Neural cell (in vitro differentiated cells): Measurements from ENCODE around the gene IL17D.

Source experiments
- EP300 ChIP-seq: fragments of 450-650 bp; conservative IDR thresholded peaks from 2 replicates; pipeline ENCODE4 v1.6.1; 2014; ENCODE audit warnings: antibody characterized with exemption, mild to moderate bottlenecking, moderate library complexity; ENCODE audit not compliant: poor library complexity, severe bottlenecking
- EZH2 ChIP-seq: fragments of 200-600, 300-800 bp; shearing (Covaris generic), sonication (generic); IDR thresholded peaks from 2 replicates; pipeline ENCODE4 v1.6.1; 2014; ENCODE audit warnings: antibody characterized with exemption, low read length, borderline replicate concordance, mild to moderate bottlenecking; ENCODE audit not compliant: insufficient read depth, poor library complexity, severe bottlenecking
- POLR2AphosphoS5 ChIP-seq: IDR thresholded peaks from 2 replicates; pipeline ENCODE4 v1.6.1; 2012
- RAD21 ChIP-seq: fragments of 450-650 bp; conservative IDR thresholded peaks from 2 replicates; pipeline ENCODE4 v1.6.1; 2014; ENCODE audit warnings: antibody characterized with exemption, mild to moderate bottlenecking, moderate library complexity
- TF ChIP-seq, protein P1 (sequence below): fragments of 450-650 bp; IDR thresholded peaks from 2 replicates; pipeline ENCODE4 v1.5.1; 2014; ENCODE audit warnings: antibody characterized with exemption, mild to moderate bottlenecking, moderate library complexity; ENCODE audit not compliant: poor library complexity, severe bottlenecking
- TF ChIP-seq, protein P2 (sequence below): IDR thresholded peaks from 2 replicates; pipeline ENCODE4 v1.6.1; 2012; ENCODE audit warnings: borderline replicate concordance

DNA sequence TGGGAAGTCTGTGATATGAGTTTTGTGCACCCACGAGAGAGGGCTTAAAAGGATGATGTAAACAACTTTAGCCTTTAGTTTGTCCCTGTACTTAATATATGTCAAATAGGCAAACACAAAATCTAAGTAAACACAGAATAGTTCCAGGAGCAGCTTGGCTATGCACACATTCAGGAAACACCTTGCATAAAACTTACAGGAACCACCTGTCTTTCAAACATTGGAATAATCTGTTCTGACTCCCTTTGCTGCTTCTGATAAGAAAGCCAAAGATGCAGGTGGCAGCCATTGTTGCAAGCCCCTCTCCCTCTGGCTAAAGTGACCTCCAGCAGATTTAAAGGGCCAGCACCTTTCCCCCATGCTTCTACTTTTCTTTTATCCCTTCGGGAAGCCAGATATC lies 65.6 kb downstream of the IL17D start:
- TF ChIP-seq, protein P1, sequence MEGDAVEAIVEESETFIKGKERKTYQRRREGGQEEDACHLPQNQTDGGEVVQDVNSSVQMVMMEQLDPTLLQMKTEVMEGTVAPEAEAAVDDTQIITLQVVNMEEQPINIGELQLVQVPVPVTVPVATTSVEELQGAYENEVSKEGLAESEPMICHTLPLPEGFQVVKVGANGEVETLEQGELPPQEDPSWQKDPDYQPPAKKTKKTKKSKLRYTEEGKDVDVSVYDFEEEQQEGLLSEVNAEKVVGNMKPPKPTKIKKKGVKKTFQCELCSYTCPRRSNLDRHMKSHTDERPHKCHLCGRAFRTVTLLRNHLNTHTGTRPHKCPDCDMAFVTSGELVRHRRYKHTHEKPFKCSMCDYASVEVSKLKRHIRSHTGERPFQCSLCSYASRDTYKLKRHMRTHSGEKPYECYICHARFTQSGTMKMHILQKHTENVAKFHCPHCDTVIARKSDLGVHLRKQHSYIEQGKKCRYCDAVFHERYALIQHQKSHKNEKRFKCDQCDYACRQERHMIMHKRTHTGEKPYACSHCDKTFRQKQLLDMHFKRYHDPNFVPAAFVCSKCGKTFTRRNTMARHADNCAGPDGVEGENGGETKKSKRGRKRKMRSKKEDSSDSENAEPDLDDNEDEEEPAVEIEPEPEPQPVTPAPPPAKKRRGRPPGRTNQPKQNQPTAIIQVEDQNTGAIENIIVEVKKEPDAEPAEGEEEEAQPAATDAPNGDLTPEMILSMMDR = no peak
- no peak for TF ChIP-seq POLR2AphosphoS5
- TF ChIP-seq, protein P2, sequence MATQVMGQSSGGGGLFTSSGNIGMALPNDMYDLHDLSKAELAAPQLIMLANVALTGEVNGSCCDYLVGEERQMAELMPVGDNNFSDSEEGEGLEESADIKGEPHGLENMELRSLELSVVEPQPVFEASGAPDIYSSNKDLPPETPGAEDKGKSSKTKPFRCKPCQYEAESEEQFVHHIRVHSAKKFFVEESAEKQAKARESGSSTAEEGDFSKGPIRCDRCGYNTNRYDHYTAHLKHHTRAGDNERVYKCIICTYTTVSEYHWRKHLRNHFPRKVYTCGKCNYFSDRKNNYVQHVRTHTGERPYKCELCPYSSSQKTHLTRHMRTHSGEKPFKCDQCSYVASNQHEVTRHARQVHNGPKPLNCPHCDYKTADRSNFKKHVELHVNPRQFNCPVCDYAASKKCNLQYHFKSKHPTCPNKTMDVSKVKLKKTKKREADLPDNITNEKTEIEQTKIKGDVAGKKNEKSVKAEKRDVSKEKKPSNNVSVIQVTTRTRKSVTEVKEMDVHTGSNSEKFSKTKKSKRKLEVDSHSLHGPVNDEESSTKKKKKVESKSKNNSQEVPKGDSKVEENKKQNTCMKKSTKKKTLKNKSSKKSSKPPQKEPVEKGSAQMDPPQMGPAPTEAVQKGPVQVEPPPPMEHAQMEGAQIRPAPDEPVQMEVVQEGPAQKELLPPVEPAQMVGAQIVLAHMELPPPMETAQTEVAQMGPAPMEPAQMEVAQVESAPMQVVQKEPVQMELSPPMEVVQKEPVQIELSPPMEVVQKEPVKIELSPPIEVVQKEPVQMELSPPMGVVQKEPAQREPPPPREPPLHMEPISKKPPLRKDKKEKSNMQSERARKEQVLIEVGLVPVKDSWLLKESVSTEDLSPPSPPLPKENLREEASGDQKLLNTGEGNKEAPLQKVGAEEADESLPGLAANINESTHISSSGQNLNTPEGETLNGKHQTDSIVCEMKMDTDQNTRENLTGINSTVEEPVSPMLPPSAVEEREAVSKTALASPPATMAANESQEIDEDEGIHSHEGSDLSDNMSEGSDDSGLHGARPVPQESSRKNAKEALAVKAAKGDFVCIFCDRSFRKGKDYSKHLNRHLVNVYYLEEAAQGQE = no peak
- no peak for TF ChIP-seq RAD21
- TF ChIP-seq EZH2 = no peak
- TF ChIP-seq EP300 = no peak
